ENCODE data around the gene UBE3B.

The UBE3B gene

DNA sequence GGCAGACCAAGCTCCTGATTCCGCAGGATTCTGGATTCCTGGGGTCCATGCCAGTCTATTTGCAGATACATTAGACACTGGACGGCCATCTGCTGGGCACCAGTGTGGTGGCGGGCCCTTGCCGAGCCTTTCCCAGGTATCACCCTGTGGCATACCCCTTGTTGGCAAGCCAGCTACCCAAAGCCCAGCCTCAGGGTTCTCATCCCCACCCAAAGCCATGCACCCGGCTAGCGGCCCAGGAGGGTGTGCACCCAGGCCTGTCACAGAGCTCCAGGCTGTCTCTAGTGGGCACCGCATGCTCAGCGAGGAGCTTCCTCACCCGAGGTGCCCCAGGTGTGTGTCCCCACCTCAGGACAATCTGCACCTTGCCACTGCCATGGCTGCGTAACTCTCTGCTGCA is 82.2 kb downstream of the UBE3B start:
- Histone ChIP-seq H3K36me3 (ENCODE audit: control insufficient read depth, low read depth, low read length) (peaks cover 1% of the 10 kb centered on the region), H3K27ac (ENCODE audit: low read length) (no peak overlapping the region), H3K9me3 (ENCODE audit: control insufficient read depth, low read depth, low read length) (no peaks in the 10 kb centered on the region), H3K4me3 (ENCODE audit: low read length) (no peak overlapping the region), H3K9ac (ENCODE audit: low read length) (no peak overlapping the region), H3K4me1 (ENCODE audit: control insufficient read depth, low read depth, low read length) (no peaks in the 10 kb centered on the region), H3K27me3 (ENCODE audit: control insufficient read depth, insufficient read depth, low read length) (no peaks in the 10 kb centered on the region)

DNA sequence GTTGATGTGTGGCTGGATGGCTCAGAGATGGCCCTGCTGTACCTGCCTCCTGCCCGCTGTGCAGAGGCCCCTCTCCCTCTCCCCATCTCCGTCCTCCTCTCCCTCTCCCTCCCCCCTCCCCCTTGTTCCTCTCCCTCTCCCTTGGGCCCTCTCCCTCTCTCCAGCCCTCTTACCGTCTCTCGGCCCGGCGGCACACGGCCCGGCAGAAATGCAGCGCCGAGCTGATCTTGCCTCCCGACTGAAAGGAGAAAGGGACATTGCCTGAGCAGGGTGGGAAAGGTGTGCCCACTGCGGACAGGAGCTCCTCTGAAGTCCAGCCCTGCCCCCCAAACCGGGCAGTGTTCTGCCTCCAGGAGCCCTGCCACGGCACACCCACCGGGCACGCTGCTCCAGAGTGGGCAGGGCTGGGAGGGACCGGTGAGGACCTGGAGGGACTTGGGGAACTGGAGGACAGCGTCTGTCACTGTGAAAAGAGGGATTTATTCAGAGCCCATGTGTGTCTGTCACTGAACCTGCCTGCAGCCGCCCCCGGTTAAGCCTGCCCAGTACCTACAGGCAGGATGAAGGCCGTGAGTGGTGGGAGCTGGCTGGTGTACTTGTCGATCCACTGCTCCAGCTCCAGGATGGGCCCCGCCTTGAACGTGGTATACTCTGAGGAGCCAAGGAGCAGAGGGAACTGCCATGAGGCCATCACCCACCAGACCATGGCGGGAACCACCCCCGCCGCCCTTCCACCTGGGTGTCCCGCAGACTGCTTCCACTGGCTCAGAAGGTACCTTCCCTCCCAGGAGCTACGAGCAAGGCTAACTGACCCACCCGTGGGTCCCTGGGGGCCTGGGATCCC is 83.7 kb downstream of the UBE3B start:
- no peak overlapping the region for H3K4me3 ChIP-seq (ENCODE audit: low read length)
- no peaks in the 10 kb centered on the region for H3K27me3 ChIP-seq (ENCODE audit: control insufficient read depth, insufficient read depth, low read length)
- no peaks in the 10 kb centered on the region for H3K9me3 ChIP-seq (ENCODE audit: control insufficient read depth, low read depth, low read length)
- no peak overlapping the region for H3K9ac ChIP-seq (ENCODE audit: low read length)
- no peaks in the 10 kb centered on the region for H3K4me1 ChIP-seq (ENCODE audit: control insufficient read depth, low read depth, low read length)
- H3K36me3 ChIP-seq (ENCODE audit: control insufficient read depth, low read depth, low read length): peaks cover 11% of the 10 kb centered on the region
- no peak overlapping the region for H3K27ac ChIP-seq (ENCODE audit: low read length)

DNA sequence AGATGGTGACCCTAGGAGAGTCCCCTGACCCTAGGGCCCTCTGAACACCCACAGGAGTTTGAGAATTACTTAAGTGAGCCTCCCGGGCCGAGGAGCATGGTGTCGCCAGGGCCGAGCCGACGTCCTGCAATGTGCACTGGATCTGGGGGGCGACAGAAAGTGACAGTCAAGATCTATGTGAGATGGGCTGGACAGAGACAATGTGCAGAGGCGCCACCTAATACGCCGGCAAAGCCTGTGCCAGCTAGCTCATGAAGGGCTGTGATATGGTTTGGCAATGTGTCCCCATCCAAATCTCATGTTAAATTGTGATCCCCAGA is 84.2 kb downstream of the UBE3B start:
- no peaks in the 10 kb centered on the region for H3K9me3 ChIP-seq (ENCODE audit: control insufficient read depth, low read depth, low read length)
- H3K27me3 ChIP-seq (ENCODE audit: control insufficient read depth, insufficient read depth, low read length): no peaks in the 10 kb centered on the region
- no peak overlapping the region for H3K9ac ChIP-seq (ENCODE audit: low read length)
- no peak overlapping the region for H3K4me3 ChIP-seq (ENCODE audit: low read length)
- H3K36me3 ChIP-seq (ENCODE audit: control insufficient read depth, low read depth, low read length): peaks cover 15% of the 10 kb centered on the region
- no peaks in the 10 kb centered on the region for H3K4me1 ChIP-seq (ENCODE audit: control insufficient read depth, low read depth, low read length)
- no peak overlapping the region for H3K27ac ChIP-seq (ENCODE audit: low read length)

DNA sequence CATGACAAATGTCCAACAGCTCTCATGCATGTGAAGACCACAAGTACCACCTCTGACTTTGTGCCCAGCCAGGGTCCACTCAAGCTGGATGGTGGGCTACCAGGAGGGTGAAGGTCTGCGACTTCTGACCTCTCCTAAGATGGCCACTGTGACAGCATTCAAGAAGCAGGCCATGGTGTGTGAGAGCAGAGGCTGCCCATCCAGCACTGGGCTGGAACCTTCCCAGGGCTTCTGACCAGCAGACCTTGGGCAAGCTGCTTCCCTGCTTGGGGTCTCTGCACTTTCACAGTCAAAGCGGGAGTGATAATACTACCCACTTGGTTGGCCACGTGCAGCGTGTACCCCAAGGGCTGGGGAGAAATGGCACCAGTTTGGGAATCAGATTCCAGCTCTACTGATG is 85.4 kb downstream of the UBE3B start:
- Histone ChIP-seq H3K4me1 (ENCODE audit: control insufficient read depth, low read depth, low read length) (no peaks in the 10 kb centered on the region), H3K4me3 (ENCODE audit: low read length) (no peak overlapping the region), H3K9me3 (ENCODE audit: control insufficient read depth, low read depth, low read length) (no peaks in the 10 kb centered on the region), H3K27me3 (ENCODE audit: control insufficient read depth, insufficient read depth, low read length) (no peaks in the 10 kb centered on the region), H3K36me3 (ENCODE audit: control insufficient read depth, low read depth, low read length) (peaks cover 16% of the 10 kb centered on the region), H3K9ac (ENCODE audit: low read length) (no peak overlapping the region), H3K27ac (ENCODE audit: low read length) (no peak overlapping the region)

DNA sequence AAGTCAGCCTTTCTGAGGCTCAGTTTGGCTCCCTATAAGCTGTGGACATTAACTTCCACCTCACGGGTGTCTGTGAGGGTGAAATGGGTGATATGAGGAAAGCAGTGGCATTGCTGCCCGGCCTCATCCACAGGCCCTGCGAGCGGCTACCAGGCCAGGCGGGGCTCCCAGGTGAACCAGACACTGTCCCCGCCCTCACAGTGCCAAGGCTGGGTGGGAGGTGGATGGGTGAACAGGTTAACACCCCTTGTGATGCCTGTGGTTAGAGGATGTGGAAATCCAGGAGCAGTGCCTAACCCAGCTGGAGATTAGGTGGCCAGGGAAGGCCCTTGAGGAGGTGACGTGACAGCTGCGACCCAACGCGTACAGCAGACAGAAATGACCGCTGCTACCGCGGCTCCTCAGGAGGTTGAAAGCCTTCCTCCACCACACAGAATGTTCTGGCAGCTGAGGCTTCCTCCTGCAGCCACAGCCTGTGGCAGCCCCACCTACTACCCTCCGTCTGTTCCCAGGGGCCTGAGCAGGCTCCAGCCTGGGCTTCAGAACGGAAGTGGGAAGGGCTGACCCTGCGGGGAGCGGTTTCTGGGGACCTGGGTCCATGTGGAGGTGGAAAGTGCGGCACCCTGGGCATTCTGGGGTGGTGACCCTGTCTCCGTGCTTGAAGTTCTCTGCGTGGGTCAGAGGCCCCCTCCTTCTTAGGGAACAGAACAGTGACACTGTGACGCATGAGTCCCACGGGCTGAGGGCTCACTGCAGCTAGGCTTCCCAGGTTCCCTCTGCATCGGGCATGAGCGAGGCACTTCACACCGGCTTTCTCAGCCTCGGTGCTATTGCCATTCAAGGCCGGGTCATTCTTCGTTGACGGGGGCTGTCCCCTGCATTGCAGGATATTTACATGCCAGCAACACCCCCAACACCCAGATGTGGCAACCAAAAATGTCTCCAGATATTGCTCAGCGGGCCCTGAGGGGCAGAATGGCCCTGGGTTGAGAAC is 86.2 kb downstream of the UBE3B start:
- Histone ChIP-seq H3K36me3 (ENCODE audit: control insufficient read depth, low read depth, low read length) (peaks cover 23% of the 10 kb centered on the region), H3K27ac (ENCODE audit: low read length) (no peak overlapping the region), H3K4me1 (ENCODE audit: control insufficient read depth, low read depth, low read length) (no peaks in the 10 kb centered on the region), H3K9ac (ENCODE audit: low read length) (no peak overlapping the region), H3K4me3 (ENCODE audit: low read length) (no peak overlapping the region), H3K9me3 (ENCODE audit: control insufficient read depth, low read depth, low read length) (no peaks in the 10 kb centered on the region), H3K27me3 (ENCODE audit: control insufficient read depth, insufficient read depth, low read length) (no peaks in the 10 kb centered on the region)

DNA sequence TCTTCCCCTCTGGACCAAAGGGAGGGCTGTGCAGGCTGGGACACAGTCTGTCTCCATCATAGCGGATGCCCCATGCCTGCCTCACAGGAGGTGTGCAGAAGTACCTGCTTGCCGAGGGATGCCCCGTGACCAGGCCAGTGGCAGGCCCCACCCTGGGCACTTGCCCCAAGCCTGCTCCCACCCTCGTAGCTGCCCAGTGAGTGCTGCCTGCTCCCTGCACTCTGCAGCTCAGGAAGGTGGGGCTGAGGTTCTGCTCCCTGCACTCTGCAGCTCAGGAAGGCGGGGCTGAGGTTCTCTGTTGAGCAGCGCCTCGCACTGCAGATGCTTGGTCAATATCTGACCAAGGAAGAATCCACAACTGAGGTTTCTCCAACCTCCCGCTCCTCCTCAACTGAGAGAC is 89.0 kb downstream of the UBE3B start:
- Histone ChIP-seq H3K9me3 (ENCODE audit: control insufficient read depth, low read depth, low read length) (no peaks in the 10 kb centered on the region), H3K4me3 (ENCODE audit: low read length) (no peak overlapping the region), H3K4me1 (ENCODE audit: control insufficient read depth, low read depth, low read length) (no peaks in the 10 kb centered on the region), H3K36me3 (ENCODE audit: control insufficient read depth, low read depth, low read length) (peaks cover 29% of the 10 kb centered on the region), H3K27me3 (ENCODE audit: control insufficient read depth, insufficient read depth, low read length) (no peaks in the 10 kb centered on the region), H3K9ac (ENCODE audit: low read length) (no peak overlapping the region), H3K27ac (ENCODE audit: low read length) (no peak overlapping the region)

DNA sequence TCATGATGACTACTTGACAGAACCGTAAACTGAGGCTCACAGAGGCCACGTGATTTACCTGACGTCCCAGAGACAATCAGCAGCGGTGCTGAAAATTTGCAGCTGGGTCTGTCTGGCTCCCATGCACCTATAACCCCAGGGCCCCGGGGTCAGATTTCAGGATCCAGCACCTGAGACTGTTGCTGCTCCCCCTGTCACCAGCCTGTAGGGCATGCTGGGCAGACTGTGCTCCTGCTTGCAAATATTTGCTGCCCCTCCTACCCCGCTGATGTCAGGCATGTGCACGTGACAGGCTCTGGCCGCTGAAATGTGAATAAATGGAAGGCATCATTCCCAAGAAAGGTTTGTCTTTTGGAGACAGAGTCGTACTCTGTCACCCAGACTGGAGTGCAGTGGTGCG is 89.9 kb downstream of the UBE3B start:
- Histone ChIP-seq H3K36me3 (ENCODE audit: control insufficient read depth, low read depth, low read length) (peaks cover 29% of the 10 kb centered on the region), H3K9me3 (ENCODE audit: control insufficient read depth, low read depth, low read length) (no peaks in the 10 kb centered on the region), H3K27ac (ENCODE audit: low read length) (no peak overlapping the region)

DNA sequence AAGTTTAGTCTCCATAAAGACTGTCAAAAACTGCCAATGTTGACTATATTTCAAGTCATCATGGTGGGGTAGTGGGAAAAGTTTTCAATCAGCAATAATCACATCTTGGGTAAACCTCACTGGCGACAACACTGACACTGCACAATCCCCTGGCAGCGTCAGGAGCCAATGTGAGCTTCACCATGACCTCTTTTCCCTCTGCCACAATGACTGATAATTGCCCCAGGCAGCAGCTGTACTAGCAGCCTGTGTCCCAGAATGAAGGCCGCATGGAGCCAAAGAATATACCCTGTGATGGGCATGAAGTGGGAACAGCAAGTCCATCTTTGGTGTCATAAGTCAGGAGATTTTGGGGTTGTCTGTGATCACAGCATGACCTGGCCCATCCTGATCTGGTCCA is 90.5 kb downstream of the UBE3B start:
- no peak overlapping the region for H3K27ac ChIP-seq (ENCODE audit: low read length)
- H3K9ac ChIP-seq (ENCODE audit: low read length): no peak overlapping the region
- H3K27me3 ChIP-seq (ENCODE audit: control insufficient read depth, insufficient read depth, low read length): no peaks in the 10 kb centered on the region
- no peaks in the 10 kb centered on the region for H3K9me3 ChIP-seq (ENCODE audit: control insufficient read depth, low read depth, low read length)
- H3K4me3 ChIP-seq (ENCODE audit: low read length): no peak overlapping the region
- H3K4me1 ChIP-seq (ENCODE audit: control insufficient read depth, low read depth, low read length): peaks cover 5% of the 10 kb centered on the region
- peaks cover 29% of the 10 kb centered on the region for H3K36me3 ChIP-seq (ENCODE audit: control insufficient read depth, low read depth, low read length)

More for the DNA sequence above, 89.9 kb downstream of the UBE3B start:
- Histone ChIP-seq H3K4me1 (ENCODE audit: control insufficient read depth, low read depth, low read length) (no peaks in the 10 kb centered on the region), H3K4me3 (ENCODE audit: low read length) (no peak overlapping the region), H3K9ac (ENCODE audit: low read length) (no peak overlapping the region), H3K27me3 (ENCODE audit: control insufficient read depth, insufficient read depth, low read length) (no peaks in the 10 kb centered on the region)

DNA sequence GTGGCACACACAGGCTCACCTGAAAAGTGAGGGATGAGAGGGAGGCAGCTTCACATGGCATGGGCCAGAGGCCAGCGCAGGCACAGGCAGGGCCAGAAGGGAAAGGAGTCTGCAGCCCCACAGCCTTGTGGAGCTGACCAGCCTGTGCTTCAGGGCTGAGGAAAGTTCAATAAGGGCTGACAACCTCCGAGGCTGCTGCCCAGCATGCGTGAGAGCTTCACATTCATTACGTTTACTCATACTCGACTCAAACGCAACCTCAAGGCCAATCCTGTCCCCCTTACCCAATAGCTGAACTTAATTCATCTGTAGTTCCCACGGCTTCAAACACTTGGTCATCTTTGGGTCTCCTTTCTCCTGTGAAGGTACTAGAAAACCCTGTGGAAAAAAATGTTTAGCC is 91.1 kb downstream of the UBE3B start:
- Histone ChIP-seq H3K4me3 (ENCODE audit: low read length) (no peak overlapping the region), H3K4me1 (ENCODE audit: control insufficient read depth, low read depth, low read length) (peaks cover 5% of the 10 kb centered on the region), H3K36me3 (ENCODE audit: control insufficient read depth, low read depth, low read length) (peaks cover 29% of the 10 kb centered on the region), H3K27ac (ENCODE audit: low read length) (no peak overlapping the region), H3K27me3 (ENCODE audit: control insufficient read depth, insufficient read depth, low read length) (no peaks in the 10 kb centered on the region), H3K9me3 (ENCODE audit: control insufficient read depth, low read depth, low read length) (no peaks in the 10 kb centered on the region), H3K9ac (ENCODE audit: low read length) (no peak overlapping the region)

DNA sequence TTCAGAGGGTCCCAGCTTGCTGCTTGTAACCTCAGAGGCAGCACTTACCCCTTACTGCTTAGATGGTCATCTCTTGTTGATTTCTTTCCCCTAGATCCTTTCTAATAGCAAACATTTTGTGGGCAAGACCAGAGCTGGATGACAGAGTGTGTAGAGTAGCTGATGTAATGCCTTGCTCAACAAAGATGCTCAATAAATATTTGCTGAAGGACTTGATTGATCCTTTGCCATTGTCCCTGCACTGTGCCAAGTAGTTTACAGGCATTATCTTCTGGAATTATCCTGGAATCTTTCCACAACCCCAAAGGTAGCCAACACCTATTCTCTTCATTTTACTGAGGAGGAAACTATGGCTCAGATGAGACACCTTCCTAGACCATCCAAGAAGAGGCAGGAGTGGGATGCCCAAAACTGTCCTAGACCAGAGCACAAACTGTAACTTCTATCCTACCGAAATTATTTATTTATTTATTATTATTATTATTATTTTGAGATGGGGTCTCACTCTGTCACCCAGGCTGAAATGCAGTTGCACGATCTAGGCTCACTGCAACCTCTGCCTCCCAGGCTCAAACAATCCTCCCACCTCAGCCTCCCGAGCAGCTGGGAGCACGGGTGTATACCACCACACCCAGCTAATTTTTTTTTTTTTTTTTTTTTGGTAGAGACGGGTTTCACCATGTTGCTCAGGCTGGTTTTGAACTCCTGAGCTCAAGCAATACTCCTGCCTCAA is 94.5 kb downstream of the UBE3B start:
- Histone ChIP-seq H3K27ac (ENCODE audit: low read length) (no peak overlapping the region), H3K36me3 (ENCODE audit: control insufficient read depth, low read depth, low read length) (peaks cover 24% of the 10 kb centered on the region), H3K9me3 (ENCODE audit: control insufficient read depth, low read depth, low read length) (no peaks in the 10 kb centered on the region), H3K4me1 (ENCODE audit: control insufficient read depth, low read depth, low read length) (peaks cover 10% of the 10 kb centered on the region), H3K9ac (ENCODE audit: low read length) (no peak overlapping the region), H3K27me3 (ENCODE audit: control insufficient read depth, insufficient read depth, low read length) (no peaks in the 10 kb centered on the region), H3K4me3 (ENCODE audit: low read length) (peak overlapping the region; percentile 79)

DNA sequence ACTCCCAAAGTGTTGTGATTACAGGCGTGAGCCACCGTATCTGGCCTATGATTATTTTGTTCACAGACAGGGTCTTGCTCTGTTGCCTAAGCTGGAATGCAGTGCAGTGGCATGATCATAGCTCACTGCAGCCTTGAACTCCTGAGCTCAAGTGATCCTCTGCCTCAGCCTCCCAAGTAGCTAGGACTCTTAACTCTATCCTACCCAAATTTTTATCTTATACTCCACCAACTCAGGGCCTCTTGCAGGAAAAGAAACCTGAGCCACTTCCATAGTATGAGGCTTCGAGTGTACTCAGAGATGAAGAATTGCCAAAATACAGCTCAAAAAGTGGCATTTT is 95.0 kb downstream of the UBE3B start:
- Histone ChIP-seq H3K9me3 (ENCODE audit: control insufficient read depth, low read depth, low read length) (no peaks in the 10 kb centered on the region), H3K4me3 (ENCODE audit: low read length) (peak overlapping the region; percentile 79), H3K36me3 (ENCODE audit: control insufficient read depth, low read depth, low read length) (peaks cover 30% of the 10 kb centered on the region), H3K4me1 (ENCODE audit: control insufficient read depth, low read depth, low read length) (peaks cover 10% of the 10 kb centered on the region), H3K27me3 (ENCODE audit: control insufficient read depth, insufficient read depth, low read length) (no peaks in the 10 kb centered on the region), H3K27ac (ENCODE audit: low read length) (no peak overlapping the region), H3K9ac (ENCODE audit: low read length) (peak overlapping the region; percentile 62)

Data from iPS-18a (cell line).